SIG-M5 treated with dmso at 0.1 percent for 504 hours (cell line): Measurements from ENCODE around the gene GPR31.
"Not testable (repeated sequence)": the region's sequence is repeated elsewhere in the genome, so short reads cannot be mapped to it uniquely, and the experiment has no call there.

Experiments
- DNase-seq: peaks from one replicate; lab custom pipeline; 2025; ENCODE audit not compliant: unreplicated experiment; lab: John Stamatoyannopoulos, UW

The GPR31 gene

DNA sequence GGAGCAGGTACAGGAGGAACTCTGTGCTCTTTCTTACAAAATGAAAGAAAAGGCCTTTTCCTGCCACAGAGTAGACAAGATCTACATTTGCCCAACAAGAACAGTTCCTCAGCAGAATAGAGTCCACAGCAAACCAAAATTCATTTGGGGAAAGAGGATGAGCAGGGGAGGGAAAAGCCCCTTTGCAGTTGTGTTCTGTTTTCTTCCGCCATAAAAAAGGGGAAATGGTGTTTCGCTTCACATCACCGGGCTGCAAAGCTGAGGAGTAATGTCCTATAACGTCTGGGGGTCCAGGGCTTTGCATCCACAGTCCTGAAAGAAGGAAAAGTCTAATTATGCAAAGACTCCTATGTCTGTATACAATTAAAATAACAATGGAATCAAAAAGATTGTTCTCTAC, at the start of gene GPR31:
TSS of gene GPR31 (minus strand) at position 118 of the 400 bp plus-strand sequence. CDS start 149 bp downstream, outside the sequence.
- DNase-seq: no peak

DNA sequence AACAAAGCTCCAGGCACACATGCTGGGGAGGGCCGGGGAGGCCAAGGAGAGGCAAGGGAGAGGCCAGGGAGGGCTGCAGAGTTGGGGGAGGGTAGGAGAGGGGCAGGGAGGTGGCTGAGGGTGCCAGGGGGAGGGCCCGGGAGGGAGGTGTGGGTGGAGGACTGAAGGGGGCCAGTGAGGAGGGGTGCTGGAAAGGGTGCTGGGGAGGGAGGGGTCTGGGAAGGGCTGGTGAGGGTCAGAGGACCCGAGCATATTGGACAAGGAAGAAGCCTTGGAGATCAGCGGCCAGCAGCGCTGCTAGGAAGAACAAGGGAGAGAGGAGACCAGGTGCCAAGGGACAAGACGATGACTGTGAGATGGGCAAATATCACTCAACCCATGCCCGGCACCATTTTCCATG, 49.7 kb upstream of the GPR31 start:
- DNase-seq: no peak

GRCh38 chr6:167205316-167205715, 47.5 kb upstream of the GPR31 start:
- not testable (repeated sequence) for DNase-seq

DNA sequence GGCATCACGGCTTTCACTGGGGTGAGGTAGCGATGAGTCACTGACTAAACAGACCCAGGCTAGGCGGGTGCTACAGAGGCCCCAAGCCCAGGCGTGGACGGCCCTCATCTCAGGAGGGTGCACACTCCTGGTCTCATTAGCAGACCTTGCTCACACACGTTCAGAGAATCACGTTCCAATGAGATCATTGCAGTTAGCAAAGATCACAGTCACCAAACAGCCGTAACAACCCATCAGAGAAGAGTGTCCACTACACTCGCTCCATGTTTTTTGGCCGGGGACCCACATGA, 46.2 kb upstream of the GPR31 start:
- not testable (repeated sequence) for DNase-seq

DNA sequence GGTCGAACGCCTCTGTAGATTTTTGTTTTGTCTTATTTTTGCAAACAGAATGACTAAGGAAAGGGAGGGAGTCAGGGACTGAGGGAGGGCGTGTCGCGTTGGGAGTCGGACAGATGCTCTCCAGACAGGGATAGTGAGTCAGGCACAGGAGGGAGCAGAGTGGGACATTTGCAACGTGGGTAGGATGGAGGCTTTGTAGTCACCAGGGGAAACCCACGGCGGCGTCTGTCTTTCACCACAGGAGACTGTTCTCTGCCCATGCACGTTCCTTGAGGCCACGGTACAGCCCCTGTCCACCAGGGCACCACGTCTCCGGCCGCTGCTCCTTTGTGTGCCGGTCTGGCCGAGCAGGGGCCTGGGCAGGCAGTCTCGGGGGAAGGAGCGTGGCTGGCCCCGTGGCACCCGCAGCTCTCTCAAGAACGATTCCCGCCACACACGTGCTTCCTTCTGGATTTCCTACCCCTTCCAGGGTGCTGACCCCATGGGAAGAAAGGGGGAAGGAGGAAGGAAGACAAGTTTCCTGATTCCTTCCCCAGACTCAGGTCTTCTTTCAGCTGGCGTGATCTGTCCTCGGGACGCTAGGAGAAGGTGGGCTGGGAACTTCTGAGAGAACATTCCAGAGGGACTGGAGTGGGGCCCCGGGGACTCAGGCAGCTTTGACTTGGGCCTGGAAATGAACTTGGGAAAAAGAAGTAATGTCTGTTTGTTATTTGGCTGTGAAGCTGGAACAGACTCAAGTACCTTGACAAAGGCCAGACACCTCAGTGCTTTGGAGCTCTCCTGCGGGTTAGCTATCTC, 45.7 kb upstream of the GPR31 start:
- not testable (repeated sequence) for DNase-seq

- DNase-seq: not testable (repeated sequence)
Measured at GRCh38 chr6:167202613-167203012, 44.8 kb upstream of the GPR31 start.

GRCh38 chr6:167200806-167201205, 43.0 kb upstream of the GPR31 start:
- DNase-seq: no peak

DNA sequence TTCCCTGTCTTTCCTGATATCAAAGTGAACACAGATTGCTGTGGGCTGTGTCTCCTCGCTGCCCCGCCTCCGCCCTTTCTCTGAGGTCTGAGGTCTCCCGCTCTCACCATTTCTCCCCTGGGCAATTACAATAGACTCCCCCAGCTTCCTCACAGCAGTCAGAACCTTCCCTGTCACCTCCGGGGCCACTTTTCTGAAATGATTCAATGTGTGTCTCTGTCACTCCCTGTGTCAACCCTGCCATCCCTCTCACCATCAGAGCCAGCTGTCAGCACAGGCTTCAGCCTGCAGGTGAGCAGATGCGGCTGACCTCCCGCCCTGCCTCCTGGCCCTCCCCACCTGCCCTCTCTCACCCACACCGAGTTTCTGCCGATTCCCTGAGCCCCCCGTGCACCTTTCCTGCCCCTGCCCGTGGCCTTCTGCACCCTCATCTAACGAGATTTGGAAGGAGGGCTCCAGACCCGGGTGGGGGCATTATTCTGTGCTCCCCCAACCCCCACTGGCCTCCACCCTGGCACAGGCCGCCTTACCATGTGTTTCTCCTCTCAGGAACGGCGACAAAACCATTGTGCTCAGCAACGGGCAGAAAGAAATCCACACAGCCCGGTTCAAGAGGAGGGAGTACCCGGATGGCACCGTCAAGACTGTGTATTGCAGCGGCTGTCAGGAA, 38.3 kb upstream of the GPR31 start:
- DNase-seq: not testable (repeated sequence)

GRCh38 chr6:167193515-167194125, 35.8 kb upstream of the GPR31 start:
- not testable (repeated sequence) for DNase-seq

- DNase-seq: not testable (repeated sequence)
Measured at GRCh38 chr6:167191043-167191583, 33.3 kb upstream of the GPR31 start.

GRCh38 chr6:167187275-167187674, 29.5 kb upstream of the GPR31 start:
- DNase-seq: not testable (repeated sequence)

DNA sequence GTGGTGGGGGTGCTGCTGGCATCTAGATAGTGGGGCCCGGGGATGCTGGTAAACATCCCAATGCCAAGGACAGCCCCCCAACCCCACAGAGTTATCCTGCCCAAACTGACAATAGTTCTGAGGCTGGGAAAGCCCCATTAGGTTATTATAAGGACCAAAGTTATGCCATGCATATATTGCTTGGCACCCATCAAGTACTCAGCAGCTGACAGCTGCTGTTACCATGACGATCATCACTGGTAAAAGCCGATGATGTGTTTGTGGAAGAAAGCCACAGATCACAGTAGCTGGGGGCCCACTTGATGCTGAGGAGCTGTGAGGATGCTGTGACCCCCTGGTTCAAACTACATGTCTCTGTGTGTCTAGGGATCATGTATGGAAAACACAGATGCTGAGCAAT, 27.3 kb upstream of the GPR31 start:
- DNase-seq: not testable (repeated sequence)

DNA sequence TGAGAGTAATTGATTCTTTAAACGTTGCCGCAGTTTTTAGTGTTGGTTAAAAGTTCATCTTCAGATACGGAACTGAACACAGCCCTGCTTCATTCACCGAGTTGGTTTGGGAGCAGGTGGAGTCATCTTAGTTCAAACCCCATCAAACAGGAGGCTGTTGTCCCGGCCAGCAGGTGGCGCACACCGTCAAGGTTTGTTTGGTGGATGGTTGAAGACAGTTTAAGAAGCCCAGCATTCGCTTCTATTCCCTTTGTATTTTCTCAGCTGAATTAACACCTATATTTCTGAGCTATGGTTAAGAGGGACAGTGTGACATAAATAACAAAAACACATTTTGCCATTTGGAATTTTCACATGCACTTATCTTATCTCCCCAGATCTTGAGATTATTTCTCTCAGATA, 25.1 kb upstream of the GPR31 start:
- DNase-seq: not testable (repeated sequence)

GRCh38 chr6:167181351-167181750, 23.6 kb upstream of the GPR31 start:
- DNase-seq: not testable (repeated sequence)

GRCh38 chr6:167180086-167180485, 22.3 kb upstream of the GPR31 start:
- not testable (repeated sequence) for DNase-seq

GRCh38 chr6:167178896-167179655, 21.3 kb upstream of the GPR31 start:
- DNase-seq: not testable (repeated sequence)

GRCh38 chr6:167177271-167177670, 19.5 kb upstream of the GPR31 start:
- not testable (repeated sequence) for DNase-seq

DNA sequence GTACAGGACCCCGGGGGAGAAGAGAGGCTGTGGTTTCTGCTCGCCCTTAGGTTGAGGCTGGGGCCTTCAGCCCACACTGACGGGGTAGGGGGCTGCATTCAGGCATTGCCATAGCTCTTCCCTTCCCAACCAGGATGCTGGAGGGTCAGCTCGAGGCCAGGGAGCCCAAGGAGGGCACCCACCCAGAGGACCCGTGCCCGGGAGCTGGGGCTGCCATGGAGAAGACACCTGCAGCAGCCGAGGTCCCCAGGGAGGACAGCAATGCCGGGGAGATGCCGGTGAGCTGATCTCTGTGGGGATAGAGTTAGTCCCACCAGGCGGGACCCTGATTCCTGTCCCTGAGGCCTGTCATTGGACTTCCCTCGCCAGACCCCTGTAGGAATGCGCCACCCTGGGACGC, 14.2 kb upstream of the GPR31 start:
- not testable (repeated sequence) for DNase-seq

- DNase-seq: not testable (repeated sequence)
Measured at GRCh38 chr6:167171300-167171699, 13.5 kb upstream of the GPR31 start.

DNA sequence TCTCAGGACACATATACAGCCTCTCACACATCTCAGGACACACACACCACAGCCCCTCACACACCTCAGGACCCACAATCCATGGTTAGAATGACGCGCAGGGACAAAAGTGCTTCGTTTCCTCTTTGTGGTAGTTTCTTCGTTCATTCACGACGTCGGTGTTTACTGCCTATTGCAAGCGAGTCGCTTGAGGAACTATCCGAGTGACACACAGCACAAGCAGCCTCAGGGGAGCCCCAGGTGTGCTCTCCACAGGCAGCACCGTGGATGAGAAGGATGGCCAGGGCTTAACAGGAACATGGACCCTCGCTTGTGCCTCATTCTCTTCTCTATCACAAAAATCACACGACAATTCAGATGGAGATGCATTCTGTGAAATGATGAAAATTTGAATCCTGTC, 12.1 kb upstream of the GPR31 start:
- DNase-seq: not testable (repeated sequence)

- not testable (repeated sequence) for DNase-seq
Measured at GRCh38 chr6:167168296-167168695, 10.5 kb upstream of the GPR31 start.
